ENCODE results near the gene RTN4R. TPM values are rescaled to one million over a fixed set of nuclear protein-coding genes. Genes with fewer than 3 reads are reported as not detected.

RTN4R gene
- total RNA-seq, 2 experiments from 2014 or later = 3.1 to 4.0 TPM

DNA sequence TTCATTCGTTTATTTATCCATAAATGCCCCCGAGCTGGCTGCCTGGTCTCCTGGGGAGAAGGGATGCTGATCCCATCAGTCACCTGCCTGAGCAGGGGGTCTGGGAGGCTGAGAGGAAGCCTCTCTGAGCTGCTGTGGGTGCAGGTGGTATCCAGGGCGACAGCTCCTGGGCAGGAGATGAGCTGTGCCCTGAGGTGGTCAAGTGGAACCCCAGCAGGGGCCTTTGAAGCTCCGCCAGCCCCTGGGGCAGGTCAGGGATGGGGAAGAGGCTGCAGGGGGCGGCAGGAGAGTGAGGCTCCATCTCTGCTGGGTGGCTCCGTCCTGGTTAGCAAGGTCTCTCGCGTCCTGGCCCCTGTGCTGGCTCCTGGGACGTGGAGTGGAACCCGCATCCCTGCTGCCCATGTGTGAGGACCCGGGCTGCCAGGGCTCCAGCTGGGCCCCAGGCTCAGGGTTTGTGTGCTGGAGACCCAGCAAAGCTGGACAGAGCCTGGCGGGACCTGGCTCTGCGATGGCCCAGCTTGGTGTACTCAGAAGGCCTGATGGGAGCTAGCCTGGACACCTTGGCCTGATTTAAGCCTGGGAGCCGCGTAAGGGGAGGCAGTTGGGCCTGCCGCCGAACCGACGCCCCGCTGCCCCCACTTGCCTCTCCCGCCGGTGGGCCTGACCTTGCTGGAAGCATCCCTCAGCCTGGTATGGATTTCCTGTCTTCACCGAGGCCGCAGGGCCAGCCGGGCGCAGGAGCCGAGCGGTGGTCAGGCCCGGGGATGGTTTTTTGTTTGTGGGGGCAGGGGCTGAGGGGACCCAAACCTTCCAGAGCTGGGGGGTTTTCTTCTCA is 44.5 kb downstream of the RTN4R start:
- Mint-ChIP-seq H3K4me3 (no peak overlapping the region), H3K27ac (no peak overlapping the region), H3K9me3 (peaks cover 13% of the 10 kb centered on the region), H3K36me3 (ENCODE audit: low read depth) (no peaks in the 10 kb centered on the region), H3K4me1 (no peaks in the 10 kb centered on the region), H3K27me3 (no peaks in the 10 kb centered on the region)
- no peak for DNase-seq
- CTCF ChIA-PET = interaction anchor here (1.4 kb wide), 1 partner anchor 14 kb away, joined by 5 read pairs; no protein-coding TSS in a partner anchor
- POLR2A ChIA-PET = no interaction called here

DNA sequence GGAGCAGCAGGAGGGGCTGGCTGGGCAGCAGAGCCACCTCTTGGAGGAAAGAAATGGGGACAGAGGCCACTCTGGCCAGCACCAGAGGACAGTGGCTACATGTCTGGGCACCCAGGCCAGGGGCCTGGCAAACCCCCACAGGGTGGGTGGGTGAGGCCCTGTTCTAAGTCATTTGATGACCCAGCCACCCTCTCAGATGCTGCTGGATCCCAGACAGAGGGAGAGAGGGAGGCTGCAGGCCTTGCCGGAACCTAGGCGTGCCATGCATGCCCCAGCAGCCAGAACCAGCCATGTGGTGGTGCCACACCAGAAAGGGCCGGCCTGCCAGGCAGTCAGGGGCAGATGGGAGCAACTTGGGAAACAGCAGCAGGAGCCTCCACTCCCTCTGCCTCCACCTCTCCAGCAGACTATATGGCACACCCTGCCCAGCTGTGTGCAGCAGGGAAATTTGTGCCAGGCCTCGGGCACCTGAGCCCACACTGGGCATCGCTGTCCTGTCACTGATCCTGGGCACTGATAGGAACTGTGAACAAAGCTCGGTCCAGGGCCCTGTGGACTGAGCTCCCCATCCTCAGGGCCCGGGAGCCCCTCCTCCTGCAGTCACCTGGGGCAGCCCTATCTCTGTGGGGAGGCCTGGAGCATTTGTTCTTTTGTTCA is 45.2 kb downstream of the RTN4R start:
- Mint-ChIP-seq H3K36me3 (ENCODE audit: low read depth) (no peaks in the 10 kb centered on the region), H3K9me3 (peaks cover 13% of the 10 kb centered on the region), H3K4me3 (no peak overlapping the region), H3K4me1 (no peaks in the 10 kb centered on the region), H3K27me3 (no peaks in the 10 kb centered on the region), H3K27ac (no peak overlapping the region)
- CTCF ChIA-PET = interaction anchor here (1.4 kb wide), 1 partner anchor 15 kb away, joined by 5 read pairs; no protein-coding TSS in a partner anchor
- DNase-seq = no peak
- POLR2A ChIA-PET = no interaction called here

DNA sequence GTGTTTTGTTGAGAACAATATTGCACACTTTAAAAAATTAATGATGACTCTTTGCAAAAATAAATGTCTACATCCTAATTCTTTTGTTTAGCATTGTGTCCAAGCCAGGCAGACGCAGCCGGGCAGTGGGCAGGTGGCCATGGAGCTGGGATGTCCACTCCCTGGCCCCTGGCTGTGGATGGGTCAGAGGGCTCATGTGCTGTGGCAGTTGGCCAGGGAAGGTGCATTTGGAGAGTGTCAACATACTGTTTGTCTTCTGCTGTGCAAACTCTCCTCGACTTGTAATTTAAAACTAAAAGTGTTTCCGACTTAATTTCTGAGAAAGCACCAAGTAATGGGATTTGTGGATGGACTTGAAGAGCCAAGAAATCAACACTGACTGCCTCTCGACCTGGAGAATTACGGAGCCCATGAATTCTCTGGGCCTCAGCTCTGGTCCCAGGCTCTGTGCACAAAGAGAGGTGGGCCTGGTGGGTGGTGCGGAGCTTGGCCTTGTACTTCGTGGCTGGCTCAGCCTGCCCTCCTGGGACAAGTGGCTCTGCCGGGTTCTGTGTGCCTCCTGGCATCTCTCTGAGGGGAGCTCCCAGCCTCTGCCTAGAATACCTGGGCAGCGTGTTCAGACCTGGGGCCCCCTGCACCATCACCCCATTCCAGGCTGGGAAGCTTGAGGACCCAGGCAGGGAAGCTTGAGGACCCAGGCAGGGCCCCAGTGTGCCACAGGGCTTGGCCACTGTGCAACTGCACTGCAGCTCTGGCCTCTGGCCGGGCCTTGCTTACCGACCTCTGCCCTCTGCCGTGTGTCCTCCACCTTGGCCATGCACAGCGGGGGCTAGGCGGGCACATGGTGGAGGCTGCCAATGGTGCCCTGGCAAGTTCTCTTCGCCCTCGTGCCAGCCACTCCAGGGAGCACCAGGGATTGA is 46.4 kb downstream of the RTN4R start:
- Mint-ChIP-seq H3K27me3 (no peaks in the 10 kb centered on the region), H3K9me3 (peaks cover 13% of the 10 kb centered on the region), H3K4me1 (no peaks in the 10 kb centered on the region), H3K4me3 (no peak overlapping the region), H3K27ac (no peak overlapping the region), H3K36me3 (ENCODE audit: low read depth) (no peaks in the 10 kb centered on the region)
- ChIA-PET CTCF (interaction anchor here (1.5 kb wide), 1 partner anchor 10 kb away, joined by 5 read pairs; no protein-coding TSS in a partner anchor), POLR2A (no interaction called here)
- DNase-seq = no peak

DNA sequence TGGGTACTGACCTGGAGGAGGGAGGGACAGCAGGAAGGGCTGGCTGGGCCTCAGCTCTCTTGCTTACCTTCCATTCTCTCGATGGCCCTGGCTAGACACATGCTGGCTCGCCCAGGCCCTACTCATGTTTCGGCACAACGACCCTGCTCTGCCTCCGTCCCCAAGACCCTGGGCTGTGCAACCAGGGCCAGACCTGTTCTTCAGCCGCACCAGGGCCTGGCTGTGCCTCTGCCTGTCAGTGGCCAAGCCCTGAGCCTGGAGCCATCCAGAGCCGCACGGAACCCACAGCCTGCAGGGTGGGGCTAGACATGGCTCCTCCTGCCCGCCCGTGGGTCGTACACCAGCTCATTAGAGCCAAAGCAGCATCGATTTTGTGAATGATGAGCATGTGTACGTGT is 47.5 kb downstream of the RTN4R start:
- Mint-ChIP-seq H3K36me3 (ENCODE audit: low read depth) (no peaks in the 10 kb centered on the region), H3K4me1 (no peaks in the 10 kb centered on the region), H3K9me3 (peaks cover 13% of the 10 kb centered on the region), H3K27me3 (no peaks in the 10 kb centered on the region), H3K27ac (no peak overlapping the region), H3K4me3 (no peak overlapping the region)
- ChIA-PET POLR2A (no interaction called here), CTCF (interaction anchor here (1.5 kb wide), 1 partner anchor 9 kb away, joined by 5 read pairs; no protein-coding TSS in a partner anchor)
- no peak for DNase-seq

DNA sequence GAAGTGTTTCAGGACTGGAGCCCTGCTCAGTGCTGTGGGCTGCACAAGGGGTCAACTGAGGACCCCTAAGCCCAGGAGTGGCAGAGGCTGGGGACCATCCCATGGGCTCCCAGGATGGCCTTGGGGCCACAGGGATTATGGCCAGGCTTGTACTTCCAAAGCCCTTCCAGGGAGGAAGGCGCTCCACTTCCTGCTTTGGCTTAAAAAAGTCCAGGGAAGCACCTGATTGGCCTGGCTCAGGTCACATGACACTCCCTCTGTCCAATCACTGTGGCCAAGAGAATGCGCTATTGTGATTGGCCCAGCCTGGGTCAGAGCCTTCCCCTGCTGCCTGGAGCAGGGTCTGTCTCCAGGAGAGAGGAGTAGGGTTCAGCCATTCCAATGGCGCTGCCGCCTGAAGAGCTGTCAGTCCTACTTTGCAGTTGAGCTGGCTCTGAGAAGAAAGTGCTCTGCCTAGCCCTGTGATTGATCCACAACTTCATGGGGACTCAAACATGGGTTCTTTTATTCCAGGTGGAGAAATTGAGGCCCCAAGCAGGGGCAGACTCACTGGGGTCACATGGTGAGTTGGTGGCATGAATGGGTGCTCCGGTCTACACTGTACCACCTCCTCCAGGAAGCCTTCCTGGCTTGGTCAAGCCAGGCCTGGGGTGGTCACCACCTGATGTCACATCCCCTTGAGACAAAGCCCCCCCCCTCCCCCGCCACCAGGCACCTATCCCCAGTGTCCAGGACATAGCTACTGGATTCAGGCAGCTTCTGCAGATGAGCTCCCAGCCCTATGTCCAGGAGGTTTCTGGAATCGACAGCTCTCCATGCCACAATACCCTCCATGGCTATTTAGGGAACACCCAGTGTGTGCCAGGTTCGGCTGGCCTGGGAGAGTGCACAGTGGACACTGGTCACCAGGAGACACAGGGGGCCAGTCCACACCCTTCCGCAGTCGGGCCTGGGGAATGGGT is 48.2 kb downstream of the RTN4R start:
- Mint-ChIP-seq H3K27me3 (no peaks in the 10 kb centered on the region), H3K36me3 (ENCODE audit: low read depth) (no peaks in the 10 kb centered on the region), H3K9me3 (peaks cover 6% of the 10 kb centered on the region), H3K4me3 (no peak overlapping the region), H3K27ac (no peak overlapping the region), H3K4me1 (no peaks in the 10 kb centered on the region)
- no peak for DNase-seq
- ChIA-PET POLR2A (no interaction called here), CTCF (interaction anchor here (1.5 kb wide), 1 partner anchor 9 kb away, joined by 5 read pairs; no protein-coding TSS in a partner anchor)

DNA sequence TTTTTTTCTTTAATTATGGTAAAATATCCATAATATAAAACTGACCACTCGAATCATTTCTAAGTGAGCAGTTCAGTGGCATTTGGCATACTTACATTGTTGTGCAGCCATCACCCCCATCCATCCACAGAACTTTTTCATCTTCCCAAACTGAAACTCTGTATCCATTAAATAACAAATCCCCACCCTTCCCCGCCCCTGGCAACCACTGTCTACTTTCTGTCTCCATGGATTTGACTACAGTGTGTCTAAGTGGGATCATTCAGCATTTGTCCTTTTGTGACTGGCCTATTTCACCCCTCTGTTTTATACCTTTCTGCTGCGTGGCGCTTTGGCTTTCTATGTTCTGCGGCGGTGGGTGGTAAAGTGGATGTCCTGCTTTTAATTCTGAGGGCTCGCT is 49.1 kb downstream of the RTN4R start:
- Mint-ChIP-seq H3K9me3 (no peaks in the 10 kb centered on the region), H3K4me3 (no peak overlapping the region), H3K4me1 (no peaks in the 10 kb centered on the region), H3K36me3 (ENCODE audit: low read depth) (no peaks in the 10 kb centered on the region), H3K27ac (no peak overlapping the region), H3K27me3 (no peaks in the 10 kb centered on the region)
- DNase-seq = no peak
- ChIA-PET CTCF (no interaction called here), POLR2A (no interaction called here)

DNA sequence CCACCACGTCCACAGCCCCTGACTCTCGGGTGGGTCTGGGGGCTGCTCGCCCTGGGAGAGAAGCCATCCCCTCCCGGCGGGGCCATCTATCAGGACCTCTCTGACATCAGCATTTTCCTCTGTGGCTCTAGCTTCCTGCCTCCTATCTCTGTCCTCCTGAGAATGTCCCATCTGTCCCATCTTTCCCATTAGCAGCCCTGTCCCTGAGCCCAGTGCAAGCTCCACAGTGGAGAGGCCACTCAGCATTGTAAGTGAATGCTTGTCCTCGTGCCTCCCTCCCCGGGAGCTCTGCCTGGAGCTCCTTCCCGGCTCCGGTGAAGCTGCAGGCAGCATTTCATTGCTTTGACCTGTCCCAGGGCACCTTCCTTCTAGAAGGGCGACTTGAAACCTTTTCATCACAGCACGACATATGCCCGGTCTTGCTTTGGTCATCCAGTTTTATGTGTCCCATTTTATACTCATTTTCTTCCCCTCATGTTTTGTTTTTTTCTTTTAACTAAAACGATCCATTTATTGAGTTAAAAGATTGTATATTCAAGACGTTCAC is 49.7 kb downstream of the RTN4R start:
- POLR2A ChIA-PET = no interaction called here
- H3K4me3 Mint-ChIP-seq = no peak overlapping the region
- no peaks in the 10 kb centered on the region for H3K27me3 Mint-ChIP-seq
- no peaks in the 10 kb centered on the region for H3K4me1 Mint-ChIP-seq
- no peaks in the 10 kb centered on the region for H3K36me3 Mint-ChIP-seq (ENCODE audit: low read depth)
- no peak for DNase-seq
- no peak overlapping the region for H3K27ac Mint-ChIP-seq
- CTCF ChIA-PET = interaction anchor here (1.2 kb wide), 1 partner anchor 20 kb away, joined by 3 read pairs; no protein-coding TSS in a partner anchor
- no peaks in the 10 kb centered on the region for H3K9me3 Mint-ChIP-seq

DNA sequence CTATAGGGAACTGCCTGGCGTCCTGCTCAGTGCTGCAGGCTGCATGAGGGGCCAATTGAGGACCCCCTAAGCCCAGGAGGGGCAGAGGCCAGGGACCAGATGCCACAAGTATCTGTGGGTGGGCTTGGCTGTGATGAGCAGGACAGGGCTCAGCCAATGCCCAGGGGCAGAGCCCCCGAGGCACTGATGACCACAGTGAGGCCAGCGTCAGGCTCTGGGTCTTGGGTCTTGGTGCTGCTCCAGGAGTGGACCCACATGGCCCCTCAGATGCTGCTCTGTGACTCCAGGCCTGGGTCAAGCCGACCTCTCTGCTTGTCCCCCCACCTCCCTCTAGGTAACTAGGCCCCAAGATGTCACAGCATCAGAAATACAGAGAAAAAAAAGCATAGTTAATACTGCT is 50.6 kb downstream of the RTN4R start:
- H3K4me3 Mint-ChIP-seq = no peak overlapping the region
- ChIA-PET POLR2A (no interaction called here), CTCF (interaction anchor here (1.2 kb wide), 1 partner anchor 20 kb away, joined by 3 read pairs; no protein-coding TSS in a partner anchor)
- H3K36me3 Mint-ChIP-seq (ENCODE audit: low read depth) = no peaks in the 10 kb centered on the region
- H3K4me1 Mint-ChIP-seq = no peaks in the 10 kb centered on the region
- DNase-seq = no peak
- H3K27me3 Mint-ChIP-seq = no peaks in the 10 kb centered on the region
- H3K9me3 Mint-ChIP-seq = no peaks in the 10 kb centered on the region
- H3K27ac Mint-ChIP-seq = no peak overlapping the region

DNA sequence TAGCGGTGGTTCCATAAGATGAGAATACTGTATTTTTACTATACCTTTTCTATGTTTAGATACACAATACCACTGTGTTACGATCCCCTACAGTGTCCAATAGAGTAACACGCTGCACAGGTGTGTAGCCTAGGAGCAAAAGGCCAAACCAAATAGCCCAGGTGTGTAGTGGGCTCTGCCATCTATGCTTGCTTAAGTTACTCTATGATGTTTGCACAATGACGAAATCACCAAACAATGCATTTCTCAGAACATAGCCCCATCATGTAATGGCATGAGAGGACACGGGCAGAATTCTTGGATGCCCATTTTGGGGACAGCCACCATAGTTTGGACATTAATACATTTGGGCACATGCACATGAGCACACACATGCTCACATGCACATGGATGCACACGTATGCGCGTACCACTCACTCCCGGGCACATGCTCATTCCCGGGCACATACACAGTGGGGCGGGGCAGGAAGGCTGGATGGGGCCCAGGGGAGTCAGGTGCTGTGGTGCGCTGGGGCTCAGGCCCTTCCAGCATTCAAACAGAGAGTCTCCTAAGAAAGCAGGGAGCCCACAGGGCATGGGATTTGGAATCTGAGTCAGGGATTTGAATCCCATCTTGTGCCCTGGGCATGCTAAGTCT is 51.1 kb downstream of the RTN4R start:
- Mint-ChIP-seq H3K4me1 (no peaks in the 10 kb centered on the region), H3K36me3 (ENCODE audit: low read depth) (no peaks in the 10 kb centered on the region), H3K27ac (no peak overlapping the region), H3K27me3 (no peaks in the 10 kb centered on the region), H3K9me3 (no peaks in the 10 kb centered on the region), H3K4me3 (no peak overlapping the region)
- ChIA-PET POLR2A (no interaction called here), CTCF (no interaction called here)
- DNase-seq = no peak

DNA sequence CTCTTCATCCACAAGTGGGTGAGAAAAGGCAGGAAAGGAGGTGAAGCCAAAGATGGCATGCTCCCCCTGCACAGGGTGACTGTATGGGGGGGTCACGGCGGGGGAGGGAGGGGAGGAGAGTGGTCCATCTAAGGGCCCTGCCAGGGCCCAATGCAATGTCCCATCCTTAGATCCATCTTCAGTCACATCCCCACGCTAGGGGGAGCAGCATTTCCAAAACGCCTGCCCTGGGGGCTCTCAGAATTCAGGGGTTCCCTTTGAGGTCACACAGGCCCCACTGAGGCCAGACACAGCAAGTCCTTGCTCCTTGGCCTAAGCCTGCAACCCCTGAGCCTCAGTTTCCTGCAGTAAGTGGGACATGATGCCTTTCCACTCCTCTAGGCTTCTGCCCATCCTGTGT is 52.4 kb downstream of the RTN4R start:
- POLR2A ChIA-PET = interaction anchor here (0.9 kb wide), 1 partner anchor 59 kb away, joined by 4 read pairs; no protein-coding TSS in a partner anchor
- H3K36me3 Mint-ChIP-seq (ENCODE audit: low read depth) = no peaks in the 10 kb centered on the region
- H3K4me3 Mint-ChIP-seq = no peak overlapping the region
- H3K27ac Mint-ChIP-seq = no peak overlapping the region
- CTCF ChIA-PET = no interaction called here
- no peaks in the 10 kb centered on the region for H3K9me3 Mint-ChIP-seq
- DNase-seq = no peak
- no peaks in the 10 kb centered on the region for H3K27me3 Mint-ChIP-seq
- H3K4me1 Mint-ChIP-seq = no peaks in the 10 kb centered on the region

DNA sequence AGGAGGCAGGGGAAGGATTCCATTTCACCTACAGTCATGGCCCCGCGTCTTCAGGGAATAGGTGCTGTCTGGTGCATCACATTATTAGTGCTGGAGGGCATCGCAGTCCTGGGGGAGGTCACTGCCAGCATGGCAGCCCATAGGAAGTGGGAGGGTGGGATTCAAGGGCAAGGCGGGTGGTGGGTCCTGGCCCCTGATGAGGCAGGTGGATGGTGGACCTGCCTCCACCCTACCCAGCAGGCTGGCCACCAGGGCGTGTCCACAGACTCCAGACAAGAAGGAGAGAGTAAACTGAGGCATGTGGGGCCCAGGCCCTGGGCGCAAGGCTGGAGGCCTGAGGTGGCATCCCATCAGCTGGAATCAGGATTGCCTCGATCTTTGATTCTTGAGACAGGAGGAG is 53.3 kb downstream of the RTN4R start:
- Mint-ChIP-seq H3K4me3 (no peak overlapping the region), H3K9me3 (no peaks in the 10 kb centered on the region)
- DNase-seq = no peak

More for the DNA sequence above, 53.3 kb downstream of the RTN4R start:
- Mint-ChIP-seq H3K27ac (no peak overlapping the region), H3K27me3 (no peaks in the 10 kb centered on the region), H3K36me3 (ENCODE audit: low read depth) (no peaks in the 10 kb centered on the region), H3K4me1 (no peaks in the 10 kb centered on the region)
- ChIA-PET CTCF (no interaction called here), POLR2A (interaction anchor here (0.9 kb wide), 1 partner anchor 58 kb away, joined by 4 read pairs; no protein-coding TSS in a partner anchor)

Data from activated CD4-positive, alpha-beta T cell treated with anti-CD3 and anti-CD28 coated beads, Interleukin-2, amount 10 ng/mL, durations not matched to agents 7 days and 5 days (primary cell).